Ishikawa (cell line): ENCODE results near the gene SLC22A8.

Source experiments
- CEBPB ChIP-seq: IDR thresholded peaks from 2 replicates; pipeline ENCODE4 v1.6.1; 2012
- CREB1 ChIP-seq: IDR thresholded peaks from 2 replicates; pipeline ENCODE4 v1.6.1; 2012; ENCODE audit warnings: low read depth
- EGR1 ChIP-seq: IDR thresholded peaks from 2 replicates; pipeline ENCODE4 v1.6.1; 2012
- EP300 ChIP-seq: IDR thresholded peaks from 2 replicates; pipeline ENCODE4 v1.6.1; 2012; ENCODE audit warnings: borderline replicate concordance
- FOXM1 ChIP-seq: IDR thresholded peaks from 2 replicates; pipeline ENCODE4 v1.6.1; 2012; ENCODE audit warnings: low read depth, borderline replicate concordance
- MAX ChIP-seq: IDR thresholded peaks from 2 replicates; pipeline ENCODE4 v1.6.1; 2012
- NFIC ChIP-seq: IDR thresholded peaks from 2 replicates; pipeline ENCODE4 v1.6.1; 2012
- RAD21 ChIP-seq: IDR thresholded peaks from 2 replicates; pipeline ENCODE4 v1.6.1; 2012; ENCODE audit warnings: low read depth
- REST ChIP-seq: IDR thresholded peaks from 2 replicates; pipeline ENCODE4 v1.6.1; 2012; ENCODE audit warnings: low read depth, mild to moderate bottlenecking
- TAF1 ChIP-seq: IDR thresholded peaks from 2 replicates; pipeline ENCODE4 v1.6.1; 2012; ENCODE audit warnings: low read depth, mild to moderate bottlenecking
- TCF12 ChIP-seq: IDR thresholded peaks from 2 replicates; pipeline ENCODE4 v1.6.1; 2012; ENCODE audit warnings: low read depth
- TEAD4 ChIP-seq: IDR thresholded peaks from 2 replicates; pipeline ENCODE4 v1.6.1; 2012
- USF1 ChIP-seq: IDR thresholded peaks from 2 replicates; pipeline ENCODE4 v1.6.1; 2012
- YY1 ChIP-seq: IDR thresholded peaks from 2 replicates; pipeline ENCODE4 v1.6.1; 2012; ENCODE audit warnings: low read depth
- ZBTB7A ChIP-seq: IDR thresholded peaks from 2 replicates; pipeline ENCODE4 v1.6.1; 2012; ENCODE audit warnings: low read depth

SLC22A8 gene

GRCh38 chr11:63023841-63024648, 8.4 kb upstream of the SLC22A8 start:
- TF ChIP-seq YY1 (0 out of 2 replicates have a peak, but pooled peaks have one; percentile 46), RAD21 (peak; percentile 99), NFIC (no peak), EP300 (no peak)

GRCh38 chr11:63023222-63023814, 7.7 kb upstream of the SLC22A8 start:
- no peak for TF ChIP-seq TCF12
- no peak for TF ChIP-seq EGR1
- TF ChIP-seq RAD21 = no peak
- no peak for TF ChIP-seq YY1
- TF ChIP-seq USF1 = no peak
- no peak for TF ChIP-seq CREB1
- TF ChIP-seq FOXM1 = no peak
- TF ChIP-seq EP300 = no peak

- TF ChIP-seq CREB1 = no peak
- TF ChIP-seq USF1 = no peak
- TF ChIP-seq RAD21 = no peak
- no peak for TF ChIP-seq FOXM1
- no peak for TF ChIP-seq REST
Observed at GRCh38 chr11:63022441-63022840, 6.8 kb upstream of the SLC22A8 start.

GRCh38 chr11:63020671-63021291, 5.1 kb upstream of the SLC22A8 start:
- TF ChIP-seq RAD21 (peak; percentile 39; the same call in 1 of the 2 replicates), REST (no peak)

- no peak for TF ChIP-seq YY1
- TF ChIP-seq USF1 = no peak
- no peak for TF ChIP-seq REST
- no peak for TF ChIP-seq FOXM1
- TF ChIP-seq TCF12 = no peak
- no peak for TF ChIP-seq CREB1
- TF ChIP-seq NFIC = no peak
- TF ChIP-seq RAD21 = no peak
- TF ChIP-seq TAF1 = no peak
- TF ChIP-seq EP300 = no peak
- TF ChIP-seq ZBTB7A = no peak
- no peak for TF ChIP-seq TEAD4
- TF ChIP-seq CEBPB = no peak
- TF ChIP-seq EGR1 = no peak
- TF ChIP-seq MAX = no peak
Observed at GRCh38 chr11:63019506-63019905, 3.9 kb upstream of the SLC22A8 start.
